GM18951 (cell line): ENCODE measurements around the gene CDC45.
"Not testable (repeated sequence)": the region's sequence is repeated elsewhere in the genome, so short reads cannot be mapped to it uniquely, and the experiment has no call there.

ENCODE experiments used
- POLR2A ChIP-seq: IDR thresholded peaks from 4 replicates; pipeline ENCODE4 v1.6.1; 2011; ENCODE audit warnings: mild to moderate bottlenecking; ENCODE audit not compliant: insufficient read length, insufficient read depth; ENCODE audit errors: extremely low read depth
- in situ Hi-C: fragments of 300-500 bp; cut with MboI; formaldehyde crosslinking; loops from one replicate; pipeline ENCODE4 v1.12.0; 2022; ENCODE audit warnings: low sequenced_read_pairs, mixed read lengths, inconsistent platforms; ENCODE audit not compliant: unreplicated experiment

CDC45 gene

GRCh38 chr22:19522881-19523239 is 43.1 kb downstream of the CDC45 start:
- no peak for TF ChIP-seq POLR2A
- in situ Hi-C loops = no loop called here

GRCh38 chr22:19523240-19524169 is 43.8 kb downstream of the CDC45 start:
- TF ChIP-seq POLR2A = no peak

GRCh38 chr22:19524170-19525115 is 44.7 kb downstream of the CDC45 start, which contains the start of gene CLDN5:
TSS of gene CLDN5 (minus strand) at chr22:19524410. CDS start at chr22:19524255, 155 bp downstream.
- in situ Hi-C loops = no loop called here

More at GRCh38 chr22:19523240-19524169, 43.8 kb downstream of the CDC45 start:
- in situ Hi-C loops = no loop called here

GRCh38 chr22:19525116-19525660 is 45.5 kb downstream of the CDC45 start:
- in situ Hi-C loops = no loop called here
- no peak for TF ChIP-seq POLR2A

More at GRCh38 chr22:19524170-19525115, 44.7 kb downstream of the CDC45 start, which contains the start of gene CLDN5:
- no peak for TF ChIP-seq POLR2A

GRCh38 chr22:19525666-19526065 is 45.9 kb downstream of the CDC45 start:
- in situ Hi-C loops = no loop called here
- no peak for TF ChIP-seq POLR2A

- TF ChIP-seq POLR2A = no peak
- in situ Hi-C loops = no loop called here
These were observed 46.5 kb downstream of the CDC45 start for GRCh38 chr22:19526076-19526701.

GRCh38 chr22:19526702-19527111 is 47.0 kb downstream of the CDC45 start:
- in situ Hi-C loops = no loop called here
- TF ChIP-seq POLR2A = no peak

- in situ Hi-C loops = no loop called here
- no peak for TF ChIP-seq POLR2A
These were observed 47.6 kb downstream of the CDC45 start for GRCh38 chr22:19527321-19527721.

GRCh38 chr22:19527861-19528417 is 48.2 kb downstream of the CDC45 start:
- no peak for TF ChIP-seq POLR2A
- in situ Hi-C loops = no loop called here

- in situ Hi-C loops = no loop called here
These were observed 50.1 kb downstream of the CDC45 start for GRCh38 chr22:19529811-19530210.

GRCh38 chr22:19530751-19531150 is 51.0 kb downstream of the CDC45 start:
- TF ChIP-seq POLR2A = no peak
- in situ Hi-C loops = no loop called here

More at GRCh38 chr22:19529811-19530210, 50.1 kb downstream of the CDC45 start:
- no peak for TF ChIP-seq POLR2A

- in situ Hi-C loops = not testable (repeated sequence)
These were observed 51.6 kb downstream of the CDC45 start for GRCh38 chr22:19531327-19531726.
